LNCaP clone FGC (cell line): ENCODE data around the gene HNRNPC.

ENCODE experiments used
- DNase-seq: peaks from one replicate; pipeline ENCODE4 v3.0.0-alpha.2; 2011; ENCODE audit warnings: low read depth
- H3K4me3 ChIP-seq: 2 replicates; pipeline ENCODE4 v1.5.1; 2011; ENCODE audit warnings: mild to moderate bottlenecking, low read depth, low read length, control low read depth
- CTCF ChIP-seq: IDR thresholded peaks from 2 replicates; pipeline ENCODE4 v1.5.1; 2012; ENCODE audit warnings: mild to moderate bottlenecking; ENCODE audit not compliant: control insufficient read depth, insufficient read depth; ENCODE audit errors: extremely low read depth

The HNRNPC gene

GRCh38 chr14:21267886-21268616 is 1.2 kb downstream of the HNRNPC start:
- H3K4me3 ChIP-seq: peak overlapping the region; percentile 96
- no peak for TF ChIP-seq CTCF
- no peak for DNase-seq

GRCh38 chr14:21267431-21267845 is 1.8 kb downstream of the HNRNPC start:
- no peak for TF ChIP-seq CTCF
- peak overlapping the region; percentile 96 for H3K4me3 ChIP-seq
- DNase-seq: no peak

DNA sequence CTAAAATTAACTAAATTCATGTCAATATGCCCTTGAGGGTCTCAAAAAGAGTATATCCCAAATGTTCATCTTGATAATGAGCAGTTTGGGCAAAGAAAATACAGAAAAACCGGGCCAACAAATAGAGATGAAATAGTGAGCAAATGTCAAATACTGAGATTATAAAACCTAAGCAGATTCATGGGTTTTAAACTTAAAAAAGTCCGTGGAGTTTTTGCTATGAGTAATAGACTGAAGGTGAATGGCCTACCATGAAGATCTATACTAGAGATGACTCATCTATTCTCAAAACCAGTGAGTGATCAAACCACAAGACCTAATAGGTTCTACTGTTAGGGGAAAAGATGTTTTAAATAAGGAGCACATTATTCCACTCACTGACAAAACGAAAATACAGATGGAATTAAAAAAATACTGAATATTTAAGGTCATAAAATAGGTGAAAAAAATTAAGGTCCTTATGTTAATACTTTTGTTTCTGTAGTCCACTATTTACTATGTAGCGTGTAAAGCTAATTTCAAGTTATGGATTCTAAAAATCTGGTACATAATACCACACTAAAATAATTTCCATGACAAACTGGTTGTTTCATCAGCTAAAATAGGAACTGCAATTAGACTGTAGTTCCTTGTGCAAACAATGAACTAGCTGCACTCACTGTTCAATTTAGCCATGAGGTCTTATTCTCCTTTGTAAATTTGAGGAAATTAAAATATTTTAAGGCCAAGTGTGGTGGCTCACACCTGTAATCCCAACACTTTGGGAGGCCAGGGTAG is 5.0 kb downstream of the HNRNPC start:
- no peak overlapping the region for H3K4me3 ChIP-seq
- no peak for TF ChIP-seq CTCF
- no peak for DNase-seq

- no peak for TF ChIP-seq CTCF
- DNase-seq: no peak
- H3K4me3 ChIP-seq: no peak overlapping the region
Measured at GRCh38 chr14:21263284-21264024, 5.8 kb downstream of the HNRNPC start.

DNA sequence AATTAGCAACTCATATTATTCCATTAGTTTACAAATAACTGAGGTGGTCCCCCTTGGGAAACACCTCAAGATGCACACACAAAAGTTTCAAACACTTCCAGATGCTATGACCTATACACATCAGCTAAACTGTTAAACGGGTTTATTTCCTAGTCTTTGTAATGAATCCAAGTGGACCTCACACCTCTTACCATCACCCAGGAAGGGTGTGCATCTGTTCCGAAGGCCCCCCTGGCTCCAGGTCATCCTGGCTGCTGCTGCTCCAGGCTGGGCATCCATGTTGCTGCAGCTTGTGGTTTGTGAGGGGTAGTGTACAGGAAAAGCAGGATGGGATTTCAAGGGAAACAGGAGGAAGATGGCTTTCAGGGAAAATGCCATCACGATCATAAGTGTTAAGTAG is 6.8 kb downstream of the HNRNPC start:
- no peak for TF ChIP-seq CTCF
- DNase-seq: no peak
- H3K4me3 ChIP-seq: no peak overlapping the region

DNA sequence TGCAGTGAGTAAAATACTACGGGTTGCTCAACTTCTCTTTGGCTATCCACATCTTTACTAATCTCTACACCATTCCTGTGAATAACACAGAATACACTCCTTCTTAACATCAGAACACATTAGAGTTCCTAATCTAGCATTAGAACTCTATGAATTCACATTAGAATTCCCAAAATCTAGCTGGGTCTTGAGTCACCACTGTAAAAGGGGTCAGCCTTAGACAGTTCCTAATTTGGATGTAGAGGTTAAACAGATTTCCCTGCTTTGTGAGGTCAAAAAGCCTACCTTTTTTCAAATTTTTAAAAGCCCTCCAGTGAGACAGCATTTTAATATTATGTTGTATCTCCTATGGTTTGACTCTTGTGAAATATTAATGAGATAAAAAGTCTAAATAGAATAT is 7.4 kb downstream of the HNRNPC start:
- DNase-seq: no peak
- TF ChIP-seq CTCF: no peak
- H3K4me3 ChIP-seq: no peak overlapping the region
